Panc1 (cell line): ENCODE results near the gene TMUB2. TPM values are rescaled to one million over a fixed set of nuclear protein-coding genes. Genes with fewer than 3 reads are reported as not detected.

ENCODE experiments used
- ATAC-seq: fragments of 200-7000 bp; cut with Tn5 transposase; 2 replicates; pipeline ENCODE4 v1.9.1; 2020; ENCODE audit warnings: mild to moderate bottlenecking, moderate library complexity
- BruUV-seq: library from RNA; stranded (reverse); fragments of 400-500 nt; replicated peaks from 2 replicates; lab custom pipeline; 2021; lab: Mats Ljungman, UMichigan
- CTCF ChIA-PET: fragments of 300-600 bp; sonication (Branson Sonifier 250); formaldehyde crosslinking; loops from one replicate; lab custom pipeline; 2022; ENCODE audit warnings: antibody characterized with exemption; lab: Charles Lee
- POLR2A ChIA-PET: fragments of 300-600 bp; sonication (Branson Sonifier 250); formaldehyde crosslinking; loops from one replicate; lab custom pipeline; 2022; ENCODE audit warnings: antibody characterized with exemption; lab: Charles Lee
- DNase-seq: peaks from one replicate; pipeline ENCODE4 v3.0.0-alpha.2; 2010; ENCODE audit warnings: low read depth, low spot score
- H3K27ac ChIP-seq: 2 replicates; pipeline ENCODE4 v1.5.1; 2011; ENCODE audit warnings: mild to moderate bottlenecking, low read length, inconsistent platforms
- H3K27me3 ChIP-seq: fragments of 200-500 bp; sonication (Bioruptor generic); 2 replicates; pipeline ENCODE4 v1.6.0; 2014; ENCODE audit warnings: low read length, inconsistent platforms; ENCODE audit not compliant: control insufficient read depth, insufficient read depth
- H3K36me3 ChIP-seq: fragments of 200-500 bp; sonication (Bioruptor generic); 2 replicates; pipeline ENCODE4 v1.5.1; 2014; ENCODE audit warnings: inconsistent platforms, mild to moderate bottlenecking, low read length, moderate library complexity; ENCODE audit not compliant: control insufficient read depth, insufficient read depth
- H3K4me1 ChIP-seq: 2 replicates; pipeline ENCODE4 v1.5.1; 2011; ENCODE audit warnings: inconsistent platforms, mild to moderate bottlenecking, low read length, moderate library complexity; ENCODE audit not compliant: control insufficient read depth, insufficient read depth
- H3K4me3 ChIP-seq, 2 experiments: 2 replicates each; pipeline ENCODE4 v1.5.1; 2011 to 2012; ENCODE audit warnings: low read depth in 2 of 2, low read length in 2 of 2, mild to moderate bottlenecking in 2 of 2, inconsistent platforms in 1 of 2, moderate library complexity in 1 of 2
- H3K9me3 ChIP-seq: fragments of 200-500 bp; sonication (Bioruptor generic); 2 replicates; pipeline ENCODE4 v1.5.1; 2014; ENCODE audit warnings: low read depth, mild to moderate bottlenecking, inconsistent platforms, low read length, moderate library complexity; ENCODE audit not compliant: control insufficient read depth, insufficient read depth
- POLR2AphosphoS5 ChIP-seq: IDR thresholded peaks from 2 replicates; pipeline ENCODE4 v1.6.1; 2012; ENCODE audit warnings: mild to moderate bottlenecking, low read depth, low read length, moderate library complexity
- SIN3A ChIP-seq: IDR thresholded peaks from 2 replicates; pipeline ENCODE4 v1.6.1; 2012; ENCODE audit warnings: low read depth, mild to moderate bottlenecking, low read length, moderate library complexity, borderline replicate concordance; ENCODE audit not compliant: insufficient read depth
- TCF7L2 ChIP-seq: IDR thresholded peaks from 2 replicates; pipeline ENCODE4 v1.6.1; 2011; ENCODE audit warnings: mild to moderate bottlenecking, low read depth, low read length, inconsistent platforms
- in situ Hi-C: cut with HindIII; loops from 2 replicates; pipeline ENCODE4 v1.10.0; 2016; ENCODE audit warnings: low sequenced_read_pairs, low pct_unique_long_range_greater_than_20kb
- intact Hi-C: fragments of 100-400 bp; cut with micrococcal nuclease; formaldehyde crosslinking; loops from one replicate; pipeline ENCODE4 v1.10.0; 2022; ENCODE audit not compliant: unreplicated experiment
- total RNA-seq: library from RNA; stranded (reverse); gene quantifications from one replicate; pipeline ENCODE4 v1.2.1, GENCODE V29; 2021; ENCODE audit not compliant: unreplicated experiment
- TF ChIP-seq, protein P1 (sequence below), 2 experiments: IDR thresholded peaks; 2 replicates each; pipeline ENCODE4 v1.6.1; 2011 to 2012; ENCODE audit warnings: low read depth in 2 of 2, control low read depth in 1 of 2, low read length in 1 of 2, mild to moderate bottlenecking in 1 of 2, moderate library complexity in 1 of 2; ENCODE audit not compliant: insufficient read depth in 1 of 2
- TF ChIP-seq, protein P2 (sequence below): fragments of 450-650 bp; IDR thresholded peaks from 2 replicates; pipeline ENCODE4 v1.5.1; 2017; ENCODE audit warnings: mild to moderate bottlenecking

The TMUB2 gene
- total RNA-seq, 1 experiment from 2014 or later: 30.7 TPM

DNA sequence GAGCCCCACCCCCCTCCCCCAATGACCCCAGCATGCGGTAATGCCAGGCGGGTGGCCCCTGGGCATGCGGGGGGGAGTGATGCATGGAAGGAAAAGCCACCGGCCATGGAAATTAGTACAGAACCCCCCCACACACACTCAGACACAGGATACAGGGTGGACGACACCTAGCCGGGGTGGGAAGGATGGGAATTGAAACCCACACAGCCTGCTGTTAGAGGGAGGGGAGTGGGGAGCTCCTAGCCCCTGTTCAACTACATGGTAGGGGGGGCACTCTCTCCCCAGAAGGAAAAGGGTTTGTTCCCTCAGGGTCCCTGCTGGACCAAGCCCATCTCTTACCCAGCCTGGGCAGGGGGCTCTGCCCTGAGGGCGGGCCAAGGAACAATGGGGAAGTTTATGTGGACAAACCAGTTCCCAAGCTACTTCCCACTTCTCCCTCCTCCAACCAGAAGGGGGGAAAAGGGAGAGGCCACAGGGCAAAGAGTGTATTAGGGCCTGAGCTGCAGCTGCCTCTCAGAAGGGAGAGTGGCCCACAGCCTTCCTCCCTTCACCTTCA lies 5.2 kb downstream of the TMUB2 start:
- Histone ChIP-seq H3K9me3 (no peaks in the 10 kb centered on the region), H3K27me3 (no peaks in the 10 kb centered on the region), H3K27ac (no peak overlapping the region), H3K36me3 (no peaks in the 10 kb centered on the region; the same call in none of the 2 replicates), H3K4me3 (no peak overlapping the region), H3K4me1 (peaks cover 18% of the 10 kb centered on the region)
- DNase-seq (no peak), ATAC-seq (peak; percentile 49)
- ChIA-PET POLR2A (interaction anchor here (0.6 to 0.7 kb wide), 2 partner anchors 319 to 935 kb away, joined by 6 to 8 read pairs; no protein-coding TSS in a partner anchor), CTCF (interaction anchor here (0.6 kb wide), 1 partner anchor 35 kb away, joined by 7 read pairs; no protein-coding TSS in a partner anchor)
- in situ Hi-C loops (no loop called here), intact Hi-C loops (no loop called here)
- TF ChIP-seq, protein P1, sequence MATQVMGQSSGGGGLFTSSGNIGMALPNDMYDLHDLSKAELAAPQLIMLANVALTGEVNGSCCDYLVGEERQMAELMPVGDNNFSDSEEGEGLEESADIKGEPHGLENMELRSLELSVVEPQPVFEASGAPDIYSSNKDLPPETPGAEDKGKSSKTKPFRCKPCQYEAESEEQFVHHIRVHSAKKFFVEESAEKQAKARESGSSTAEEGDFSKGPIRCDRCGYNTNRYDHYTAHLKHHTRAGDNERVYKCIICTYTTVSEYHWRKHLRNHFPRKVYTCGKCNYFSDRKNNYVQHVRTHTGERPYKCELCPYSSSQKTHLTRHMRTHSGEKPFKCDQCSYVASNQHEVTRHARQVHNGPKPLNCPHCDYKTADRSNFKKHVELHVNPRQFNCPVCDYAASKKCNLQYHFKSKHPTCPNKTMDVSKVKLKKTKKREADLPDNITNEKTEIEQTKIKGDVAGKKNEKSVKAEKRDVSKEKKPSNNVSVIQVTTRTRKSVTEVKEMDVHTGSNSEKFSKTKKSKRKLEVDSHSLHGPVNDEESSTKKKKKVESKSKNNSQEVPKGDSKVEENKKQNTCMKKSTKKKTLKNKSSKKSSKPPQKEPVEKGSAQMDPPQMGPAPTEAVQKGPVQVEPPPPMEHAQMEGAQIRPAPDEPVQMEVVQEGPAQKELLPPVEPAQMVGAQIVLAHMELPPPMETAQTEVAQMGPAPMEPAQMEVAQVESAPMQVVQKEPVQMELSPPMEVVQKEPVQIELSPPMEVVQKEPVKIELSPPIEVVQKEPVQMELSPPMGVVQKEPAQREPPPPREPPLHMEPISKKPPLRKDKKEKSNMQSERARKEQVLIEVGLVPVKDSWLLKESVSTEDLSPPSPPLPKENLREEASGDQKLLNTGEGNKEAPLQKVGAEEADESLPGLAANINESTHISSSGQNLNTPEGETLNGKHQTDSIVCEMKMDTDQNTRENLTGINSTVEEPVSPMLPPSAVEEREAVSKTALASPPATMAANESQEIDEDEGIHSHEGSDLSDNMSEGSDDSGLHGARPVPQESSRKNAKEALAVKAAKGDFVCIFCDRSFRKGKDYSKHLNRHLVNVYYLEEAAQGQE (IDR thresholded peaks at IDR 0.05; ENCODE audit: insufficient read depth in 1 of 2, low read depth in 2 of 2, low read length in 1 of 2): no peak
- TF ChIP-seq TCF7L2: no peak
- TF ChIP-seq SIN3A: no peak
- peak; percentile 57; the same call in 1 of the 2 replicates for TF ChIP-seq POLR2AphosphoS5
- BruUV-seq: no TSS peak

DNA sequence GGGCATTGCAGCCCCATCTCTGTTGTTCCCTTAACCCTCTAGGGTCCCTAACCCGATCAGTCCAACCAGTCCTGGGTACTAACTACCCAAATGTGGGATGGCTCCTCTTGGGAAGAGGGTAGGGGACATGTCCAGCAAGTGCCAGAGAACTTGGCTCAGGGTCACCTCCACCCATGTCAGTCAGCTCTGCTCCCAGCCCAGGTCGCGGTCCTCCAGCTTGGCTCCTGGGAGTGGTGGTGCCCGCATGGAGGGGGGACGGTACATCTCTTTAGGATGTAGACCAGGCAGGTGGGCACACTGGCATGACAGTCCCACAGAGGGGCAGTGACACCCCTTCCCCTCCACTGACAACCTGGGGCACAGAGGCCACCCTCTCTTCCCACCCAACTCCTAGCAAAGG lies 6.0 kb downstream of the TMUB2 start:
- H3K36me3 ChIP-seq: no peaks in the 10 kb centered on the region; the same call in 1 of the 2 replicates
- POLR2A ChIA-PET: no interaction called here
- H3K4me1 ChIP-seq: peaks cover 22% of the 10 kb centered on the region
- CTCF ChIA-PET: no interaction called here
- intact Hi-C loops (no loop called here), in situ Hi-C loops (no loop called here)
- no peak for ATAC-seq
- no peak overlapping the region for H3K4me3 ChIP-seq
- DNase-seq: no peak
- no peak overlapping the region; the same call in 1 of the 2 replicates for H3K27ac ChIP-seq
- H3K27me3 ChIP-seq: no peaks in the 10 kb centered on the region
- no TSS peak for BruUV-seq
- no peaks in the 10 kb centered on the region for H3K9me3 ChIP-seq
- TF ChIP-seq, protein P2, sequence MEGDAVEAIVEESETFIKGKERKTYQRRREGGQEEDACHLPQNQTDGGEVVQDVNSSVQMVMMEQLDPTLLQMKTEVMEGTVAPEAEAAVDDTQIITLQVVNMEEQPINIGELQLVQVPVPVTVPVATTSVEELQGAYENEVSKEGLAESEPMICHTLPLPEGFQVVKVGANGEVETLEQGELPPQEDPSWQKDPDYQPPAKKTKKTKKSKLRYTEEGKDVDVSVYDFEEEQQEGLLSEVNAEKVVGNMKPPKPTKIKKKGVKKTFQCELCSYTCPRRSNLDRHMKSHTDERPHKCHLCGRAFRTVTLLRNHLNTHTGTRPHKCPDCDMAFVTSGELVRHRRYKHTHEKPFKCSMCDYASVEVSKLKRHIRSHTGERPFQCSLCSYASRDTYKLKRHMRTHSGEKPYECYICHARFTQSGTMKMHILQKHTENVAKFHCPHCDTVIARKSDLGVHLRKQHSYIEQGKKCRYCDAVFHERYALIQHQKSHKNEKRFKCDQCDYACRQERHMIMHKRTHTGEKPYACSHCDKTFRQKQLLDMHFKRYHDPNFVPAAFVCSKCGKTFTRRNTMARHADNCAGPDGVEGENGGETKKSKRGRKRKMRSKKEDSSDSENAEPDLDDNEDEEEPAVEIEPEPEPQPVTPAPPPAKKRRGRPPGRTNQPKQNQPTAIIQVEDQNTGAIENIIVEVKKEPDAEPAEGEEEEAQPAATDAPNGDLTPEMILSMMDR: no peak
- no peak for TF ChIP-seq SIN3A
- TF ChIP-seq, protein P1 (IDR thresholded peaks at IDR 0.05; ENCODE audit: insufficient read depth in 1 of 2, low read depth in 2 of 2, low read length in 1 of 2): no peak
- TF ChIP-seq POLR2AphosphoS5: no peak
- TF ChIP-seq TCF7L2: no peak
